Stimulated activated CD8-positive, alpha-beta memory T cell treated with anti-CD3 and anti-CD28 coated beads, Interleukin-15, amount 100 ng/mL, for 24 hours (primary cell): ENCODE data around the gene CDC37L1.
"Not testable (repeated sequence)": the region's sequence is repeated elsewhere in the genome, so short reads cannot be mapped to it uniquely, and the experiment has no call there.

Experiments used
- DNase-seq: peaks from one replicate; pipeline ENCODE4 v3.0.0-alpha.2; 2020; ENCODE audit warnings: low read depth

Gene CDC37L1

GRCh38 chr9:4754530-4754929, 75.2 kb downstream of the CDC37L1 start:
- not testable (repeated sequence) for DNase-seq

- DNase-seq, result no peak
Observed at GRCh38 chr9:4755026-4755609, 75.7 kb downstream of the CDC37L1 start.

- no peak for DNase-seq
Observed at GRCh38 chr9:4756420-4756819, 77.1 kb downstream of the CDC37L1 start.
